GM18511 (cell line): Measurements from ENCODE around the gene GUCD1.

ENCODE experiments used
- ATAC-seq: cut with Tn5 transposase; IDR thresholded peaks from one replicate; pipeline ENCODE4 v1.9.1; 2021; ENCODE audit warnings: mild to moderate bottlenecking, moderate library complexity; ENCODE audit not compliant: unreplicated experiment

Gene GUCD1

GRCh38 chr22:24590596-24591173 is 35.7 kb upstream of the GUCD1 start:
- ATAC-seq, result no peak

GRCh38 chr22:24589518-24590030 is 34.6 kb upstream of the GUCD1 start:
- ATAC-seq, result no peak

- no peak for ATAC-seq
Measured at GRCh38 chr22:24588757-24589481, 34.0 kb upstream of the GUCD1 start.

GRCh38 chr22:24588381-24588756 is 33.4 kb upstream of the GUCD1 start:
- ATAC-seq, result no peak

- no peak for ATAC-seq
Measured at GRCh38 chr22:24587948-24588347, 33.0 kb upstream of the GUCD1 start.

- no peak for ATAC-seq
Measured at GRCh38 chr22:24587251-24587650, 32.3 kb upstream of the GUCD1 start.

GRCh38 chr22:24585927-24586546 is 31.1 kb upstream of the GUCD1 start:
- ATAC-seq, result no peak

GRCh38 chr22:24585461-24585860 is 30.5 kb upstream of the GUCD1 start:
- no peak for ATAC-seq

GRCh38 chr22:24584871-24585411 is 30.0 kb upstream of the GUCD1 start:
- no peak for ATAC-seq

GRCh38 chr22:24584166-24584790 is 29.3 kb upstream of the GUCD1 start:
- no peak for ATAC-seq

GRCh38 chr22:24583221-24584165 is 28.6 kb upstream of the GUCD1 start:
- ATAC-seq, result no peak

- no peak for ATAC-seq
Measured at GRCh38 chr22:24582056-24582814, 27.3 kb upstream of the GUCD1 start.

GRCh38 chr22:24580276-24580675 is 25.3 kb upstream of the GUCD1 start:
- no peak for ATAC-seq

- ATAC-seq, result no peak
Measured at GRCh38 chr22:24579258-24579601, 24.3 kb upstream of the GUCD1 start.

GRCh38 chr22:24578355-24579257 is 23.7 kb upstream of the GUCD1 start:
- no peak for ATAC-seq

GRCh38 chr22:24576778-24577177 is 21.8 kb upstream of the GUCD1 start:
- no peak for ATAC-seq

- ATAC-seq, result no peak
Measured at GRCh38 chr22:24571266-24571665, 16.3 kb upstream of the GUCD1 start.

- ATAC-seq, result no peak
Measured at GRCh38 chr22:24567668-24568067, 12.7 kb upstream of the GUCD1 start.
